HT1080 (cell line): ENCODE measurements around the gene AHNAK2. TPM values are rescaled to one million over a fixed set of nuclear protein-coding genes. Genes with fewer than 3 reads are reported as not detected.
"Not testable (repeated sequence)": the region's sequence is repeated elsewhere in the genome, so short reads cannot be mapped to it uniquely, and the experiment has no call there.

Experiments used
- DNase-seq: peaks from one replicate; pipeline ENCODE4 v3.0.0-alpha.2; 2015; ENCODE audit warnings: low read depth
- total RNA-seq: library from RNA; depleted of rRNA; stranded (reverse); fragments of >200 nt; shearing (Covaris generic); gene quantifications from 2 replicates; pipeline ENCODE4 v1.2.3, GENCODE V29; 2014

Gene AHNAK2
- total RNA-seq, 1 experiment from 2014 or later = 54.6 TPM

- DNase-seq = no peak
These were observed 77.3 kb downstream of the AHNAK2 start for GRCh38 chr14:104900639-104901512.

DNA sequence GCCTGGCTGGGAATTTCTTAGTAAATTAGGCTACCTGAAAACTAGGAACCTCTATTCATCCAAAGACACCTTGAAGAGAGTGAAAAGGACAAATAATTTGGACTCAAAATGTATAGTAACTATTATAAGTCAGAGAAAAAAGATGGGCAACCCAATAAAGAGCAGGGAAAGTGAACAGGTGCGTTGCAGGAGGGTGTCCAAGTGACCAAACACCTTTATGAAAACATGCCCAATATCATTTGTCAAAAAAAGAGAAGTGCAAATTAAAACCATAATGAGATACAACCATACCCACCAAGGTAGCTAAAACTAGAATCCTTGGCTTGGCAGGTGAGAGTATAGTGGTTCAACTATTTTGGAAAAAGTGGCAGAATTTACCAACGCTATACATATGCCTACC is 78.4 kb downstream of the AHNAK2 start:
- no peak for DNase-seq

DNA sequence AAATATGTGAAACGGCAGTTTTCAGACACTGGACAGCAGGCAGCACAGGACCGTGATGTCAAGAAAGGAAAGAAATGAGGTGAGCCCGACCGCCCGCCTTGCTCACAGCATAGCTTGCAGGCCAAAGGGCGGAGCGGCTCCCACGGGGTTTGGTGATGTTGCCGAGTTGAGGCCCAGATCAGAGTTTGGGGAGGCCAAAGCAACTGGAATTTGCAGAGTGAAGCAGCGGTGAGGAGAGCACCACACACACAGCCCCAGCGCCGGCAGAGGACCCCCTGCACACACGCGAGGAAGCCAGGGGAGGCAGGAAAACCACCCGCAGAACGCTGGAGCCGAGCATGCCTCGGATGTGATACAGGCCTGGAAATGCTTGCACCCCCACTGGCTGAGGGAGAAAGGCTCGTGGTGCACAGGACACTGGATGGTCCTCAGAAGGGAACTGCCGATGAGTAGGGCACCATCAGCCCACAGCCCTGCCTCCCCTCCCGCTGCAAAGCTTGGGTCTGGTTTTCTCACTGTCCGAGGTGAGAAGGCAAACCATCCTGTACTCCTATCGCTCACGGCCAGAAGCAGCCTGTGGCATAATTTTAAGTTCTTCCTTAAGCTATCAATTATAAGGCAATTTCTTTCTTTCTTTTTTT is 79.2 kb downstream of the AHNAK2 start:
- DNase-seq = no peak

- no peak for DNase-seq
These were observed 80.0 kb downstream of the AHNAK2 start for GRCh38 chr14:104898195-104898558.

GRCh38 chr14:104897330-104898194 is 80.6 kb downstream of the AHNAK2 start:
- DNase-seq = no peak

GRCh38 chr14:104895786-104896661 is 82.2 kb downstream of the AHNAK2 start:
- DNase-seq = no peak

- no peak for DNase-seq
These were observed 82.9 kb downstream of the AHNAK2 start for GRCh38 chr14:104895207-104895785.

GRCh38 chr14:104894331-104895206 is 83.6 kb downstream of the AHNAK2 start:
- DNase-seq = no peak

GRCh38 chr14:104893435-104894207 is 84.6 kb downstream of the AHNAK2 start:
- no peak for DNase-seq

- no peak for DNase-seq
These were observed 85.4 kb downstream of the AHNAK2 start for GRCh38 chr14:104892531-104893434.

- no peak for DNase-seq
These were observed 86.3 kb downstream of the AHNAK2 start for GRCh38 chr14:104891664-104892530.

GRCh38 chr14:104891121-104891551 is 87.0 kb downstream of the AHNAK2 start:
- no peak for DNase-seq

DNA sequence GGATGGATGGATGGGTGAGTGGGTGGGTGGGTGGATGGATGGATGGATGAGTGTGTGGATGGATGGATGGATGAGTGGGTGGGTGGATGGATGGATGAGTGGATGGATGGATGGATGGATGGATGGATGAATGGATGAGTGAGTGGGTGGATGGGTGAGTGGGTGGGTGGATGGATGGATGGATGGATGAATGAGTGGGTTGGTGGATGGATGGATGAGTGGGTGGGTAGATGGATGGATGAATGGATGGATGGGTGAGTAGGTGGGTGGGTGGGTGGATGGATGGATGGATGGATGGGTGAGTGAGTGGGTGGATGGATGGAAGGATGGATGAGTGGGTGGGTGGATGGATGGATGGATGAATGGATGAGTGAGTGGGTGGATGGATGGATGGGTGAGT is 87.9 kb downstream of the AHNAK2 start:
- not testable (repeated sequence) for DNase-seq

GRCh38 chr14:104889375-104889757 is 88.8 kb downstream of the AHNAK2 start:
- DNase-seq = no peak

DNA sequence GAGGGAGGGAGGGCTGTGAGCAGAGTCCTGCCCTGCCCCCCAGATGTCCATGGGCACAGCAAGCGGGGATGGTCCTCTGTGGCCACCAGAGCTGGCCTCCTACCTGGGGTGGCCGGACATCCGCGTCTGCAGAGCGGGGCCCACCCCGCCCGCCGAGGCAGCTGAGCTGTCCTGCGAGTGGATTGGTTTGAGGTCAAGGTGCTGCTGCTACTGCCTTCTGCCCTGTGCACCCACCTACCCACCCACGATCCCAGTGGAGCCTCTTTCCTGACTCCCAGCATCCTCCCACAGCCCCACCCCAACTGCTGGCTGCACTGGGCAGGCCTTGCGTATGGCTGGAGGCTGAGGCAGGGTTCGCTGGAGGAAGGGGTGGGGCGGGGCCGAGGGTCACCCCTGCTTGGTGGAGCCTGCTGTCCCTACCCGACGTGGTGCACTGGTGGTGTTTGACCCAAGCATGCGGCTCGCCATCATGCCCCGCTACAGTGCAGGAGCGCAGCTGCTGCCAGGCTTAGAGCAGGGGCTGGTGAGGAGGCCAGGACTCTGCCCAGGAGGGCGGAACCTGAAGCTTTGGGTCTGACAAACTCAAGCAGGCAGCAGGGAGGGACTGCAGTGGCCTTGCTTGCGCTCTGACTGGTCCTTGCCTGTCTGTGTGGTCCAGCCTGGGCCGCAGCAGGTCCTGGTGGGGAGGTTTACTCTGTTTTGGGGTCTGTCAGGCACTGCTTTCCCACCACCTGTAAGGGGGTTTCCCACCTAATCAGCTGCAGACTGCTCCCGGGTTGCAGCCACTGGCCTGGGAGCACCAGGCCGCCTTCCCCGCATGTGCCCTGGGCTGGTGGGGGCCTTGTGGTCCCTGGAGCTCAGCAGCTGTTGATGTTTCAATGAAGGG is 89.4 kb downstream of the AHNAK2 start:
- DNase-seq = no peak
